HG02588 (cell line): Measurements from ENCODE around the gene THBS3.
"Not testable (repeated sequence)": the region's sequence is repeated elsewhere in the genome, so short reads cannot be mapped to it uniquely, and the experiment has no call there.

Source experiments
- ATAC-seq: cut with Tn5 transposase; IDR thresholded peaks from one replicate; pipeline ENCODE4 v1.9.1; 2021; ENCODE audit warnings: mild to moderate bottlenecking, moderate library complexity; ENCODE audit not compliant: unreplicated experiment

The THBS3 gene

GRCh38 chr1:155160128-155160527 lies 47.6 kb downstream of the THBS3 start:
- ATAC-seq: no peak

GRCh38 chr1:155158991-155159390 lies 48.7 kb downstream of the THBS3 start:
- ATAC-seq: no peak

GRCh38 chr1:155155996-155156643 lies 51.6 kb downstream of the THBS3 start:
- ATAC-seq: not testable (repeated sequence)
